ENCODE results near the gene DKK1.
A peak's percentile ranks its signal among the peaks of the same experiment; 100 is the strongest.

DKK1 gene

DNA sequence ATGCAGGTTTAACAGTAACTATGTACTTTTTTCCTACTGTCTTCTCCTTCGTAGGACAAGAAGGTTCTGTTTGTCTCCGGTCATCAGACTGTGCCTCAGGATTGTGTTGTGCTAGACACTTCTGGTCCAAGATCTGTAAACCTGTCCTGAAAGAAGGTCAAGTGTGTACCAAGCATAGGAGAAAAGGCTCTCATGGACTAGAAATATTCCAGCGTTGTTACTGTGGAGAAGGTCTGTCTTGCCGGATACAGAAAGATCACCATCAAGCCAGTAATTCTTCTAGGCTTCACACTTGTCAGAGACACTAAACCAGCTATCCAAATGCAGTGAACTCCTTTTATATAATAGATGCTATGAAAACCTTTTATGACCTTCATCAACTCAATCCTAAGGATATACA, 2.4 kb downstream of the DKK1 start:
- TF ChIP-seq, protein P1, sequence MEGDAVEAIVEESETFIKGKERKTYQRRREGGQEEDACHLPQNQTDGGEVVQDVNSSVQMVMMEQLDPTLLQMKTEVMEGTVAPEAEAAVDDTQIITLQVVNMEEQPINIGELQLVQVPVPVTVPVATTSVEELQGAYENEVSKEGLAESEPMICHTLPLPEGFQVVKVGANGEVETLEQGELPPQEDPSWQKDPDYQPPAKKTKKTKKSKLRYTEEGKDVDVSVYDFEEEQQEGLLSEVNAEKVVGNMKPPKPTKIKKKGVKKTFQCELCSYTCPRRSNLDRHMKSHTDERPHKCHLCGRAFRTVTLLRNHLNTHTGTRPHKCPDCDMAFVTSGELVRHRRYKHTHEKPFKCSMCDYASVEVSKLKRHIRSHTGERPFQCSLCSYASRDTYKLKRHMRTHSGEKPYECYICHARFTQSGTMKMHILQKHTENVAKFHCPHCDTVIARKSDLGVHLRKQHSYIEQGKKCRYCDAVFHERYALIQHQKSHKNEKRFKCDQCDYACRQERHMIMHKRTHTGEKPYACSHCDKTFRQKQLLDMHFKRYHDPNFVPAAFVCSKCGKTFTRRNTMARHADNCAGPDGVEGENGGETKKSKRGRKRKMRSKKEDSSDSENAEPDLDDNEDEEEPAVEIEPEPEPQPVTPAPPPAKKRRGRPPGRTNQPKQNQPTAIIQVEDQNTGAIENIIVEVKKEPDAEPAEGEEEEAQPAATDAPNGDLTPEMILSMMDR (IDR thresholded peaks at IDR 0.05; ENCODE audit: low read depth, low read length) = no peak
- DNase-seq (ENCODE audit: low read depth in 2 of 2) = no peak
- H3K4me3 ChIP-seq (replicated peaks in 1 of 2; ENCODE audit: low read depth in 2 of 2, low read length in 2 of 2) = peak overlapping the region in 1 of 2 donors; percentile 8

DNA sequence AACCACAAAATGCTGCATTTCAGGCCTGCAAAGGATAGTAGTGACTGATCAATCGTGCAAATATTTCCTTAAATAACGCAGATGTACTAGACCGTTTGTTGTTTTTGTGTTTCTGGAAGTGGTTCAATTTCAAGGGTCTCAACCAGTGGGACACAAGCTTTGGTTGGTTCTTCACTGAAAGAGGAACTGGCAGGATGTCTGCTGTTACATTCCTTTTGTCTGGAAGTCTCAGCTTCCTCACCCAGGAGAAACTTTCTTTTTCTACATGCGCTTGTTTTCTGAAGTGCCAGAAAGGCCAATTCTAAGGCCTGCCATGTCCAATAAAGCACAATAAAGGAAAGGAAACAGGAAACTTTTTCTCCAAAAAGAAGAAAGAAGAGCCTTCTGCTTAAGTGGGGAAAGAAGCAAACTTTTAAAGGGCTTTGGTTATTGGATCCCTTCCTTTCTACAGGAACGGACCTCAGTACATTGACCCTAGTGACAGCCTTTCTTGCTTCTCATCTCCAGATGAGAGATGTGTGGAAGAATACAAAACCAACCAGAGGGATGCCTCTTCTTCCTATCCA, 4.1 kb downstream of the DKK1 start:
- H3K4me3 ChIP-seq (replicated peaks in 1 of 2; ENCODE audit: low read depth in 2 of 2, low read length in 2 of 2) = no peak overlapping the region
- TF ChIP-seq, protein P1 (IDR thresholded peaks at IDR 0.05; ENCODE audit: low read depth, low read length) = no peak
- peak; percentile 65 to 66 for DNase-seq (ENCODE audit: low read depth in 2 of 2)

DNA sequence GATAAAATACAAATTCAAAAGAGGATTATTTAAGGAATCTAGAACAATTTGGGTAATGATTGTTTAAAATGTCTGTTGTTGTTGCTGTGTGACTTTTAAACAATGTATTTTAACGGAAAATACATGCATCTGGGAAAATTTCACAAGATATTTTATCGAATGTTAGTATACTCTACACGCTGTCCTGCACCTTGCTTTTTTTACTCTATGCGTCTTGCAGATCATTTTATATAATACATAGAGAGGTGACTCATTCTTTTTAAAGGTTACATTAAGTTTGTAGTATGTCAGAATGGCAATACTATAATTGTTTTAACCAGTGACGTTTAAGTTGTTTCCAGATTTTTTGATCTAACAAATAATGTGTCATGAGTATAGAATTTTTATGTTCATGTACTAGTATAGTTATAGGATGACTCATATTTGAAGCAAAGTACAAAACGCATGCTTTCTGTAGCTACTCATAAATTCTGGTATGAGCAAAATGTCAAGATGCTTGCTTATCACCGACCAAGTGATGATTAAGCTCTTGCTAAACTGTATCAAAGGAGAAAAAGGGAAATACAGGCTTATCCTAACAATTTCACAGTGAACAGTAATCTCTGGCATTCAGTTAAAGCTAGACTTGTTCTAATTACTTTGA, 4.9 kb downstream of the DKK1 start:
- no peak overlapping the region for H3K4me3 ChIP-seq (replicated peaks in 1 of 2; ENCODE audit: low read depth in 2 of 2, low read length in 2 of 2)
- TF ChIP-seq, protein P1 (IDR thresholded peaks at IDR 0.05; ENCODE audit: low read depth, low read length) = no peak
- DNase-seq (ENCODE audit: low read depth in 2 of 2) = peak; percentile 93 to 97

DNA sequence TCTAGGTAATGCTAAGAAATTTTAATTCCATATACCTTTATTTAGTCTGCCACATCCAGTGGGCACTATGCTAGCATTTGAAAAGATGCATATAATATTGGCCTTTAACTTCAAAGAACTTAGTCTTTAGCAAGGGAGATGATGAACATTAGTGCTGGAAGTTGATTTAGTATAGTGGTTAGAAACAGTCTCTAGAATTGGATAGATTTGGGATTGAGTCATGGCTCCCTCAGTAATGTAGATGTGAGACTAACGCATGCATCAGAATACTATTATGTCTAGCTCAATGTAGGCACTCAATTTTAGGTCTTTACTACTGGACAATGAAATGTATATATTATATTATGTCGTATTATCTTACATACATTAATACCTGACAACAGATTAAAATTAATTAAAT, 5.8 kb downstream of the DKK1 start:
- peak in 1 of 2 donors; percentile 58 for DNase-seq (ENCODE audit: low read depth in 2 of 2)
- no peak overlapping the region for H3K4me3 ChIP-seq (replicated peaks in 1 of 2; ENCODE audit: low read depth in 2 of 2, low read length in 2 of 2)
- TF ChIP-seq, protein P1 (IDR thresholded peaks at IDR 0.05; ENCODE audit: low read depth, low read length) = no peak

DNA sequence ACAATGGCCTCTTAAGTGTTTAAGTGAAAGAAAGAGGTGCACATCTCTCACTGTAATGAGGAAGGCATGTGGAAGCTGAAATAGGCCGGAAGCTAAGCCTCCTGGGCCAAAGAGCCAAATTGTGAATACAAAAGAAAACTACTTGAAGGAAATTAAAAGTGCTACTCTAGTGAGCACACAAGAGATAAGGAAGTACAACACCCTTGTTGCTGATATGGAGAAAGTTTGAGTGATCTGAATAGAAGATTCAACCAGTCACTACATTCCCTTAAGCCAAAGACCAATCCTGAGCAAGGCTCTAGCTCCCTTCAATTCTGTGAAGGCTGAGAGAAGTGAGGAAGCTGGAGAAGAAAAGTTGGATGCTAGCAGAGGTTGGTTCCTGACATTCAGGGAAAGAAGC, 8.2 kb downstream of the DKK1 start:
- no peak overlapping the region for H3K4me3 ChIP-seq (replicated peaks in 1 of 2; ENCODE audit: low read depth in 2 of 2, low read length in 2 of 2)
- no peak for DNase-seq (ENCODE audit: low read depth in 2 of 2)
- TF ChIP-seq, protein P1 (IDR thresholded peaks at IDR 0.05; ENCODE audit: low read depth, low read length) = no peak

DNA sequence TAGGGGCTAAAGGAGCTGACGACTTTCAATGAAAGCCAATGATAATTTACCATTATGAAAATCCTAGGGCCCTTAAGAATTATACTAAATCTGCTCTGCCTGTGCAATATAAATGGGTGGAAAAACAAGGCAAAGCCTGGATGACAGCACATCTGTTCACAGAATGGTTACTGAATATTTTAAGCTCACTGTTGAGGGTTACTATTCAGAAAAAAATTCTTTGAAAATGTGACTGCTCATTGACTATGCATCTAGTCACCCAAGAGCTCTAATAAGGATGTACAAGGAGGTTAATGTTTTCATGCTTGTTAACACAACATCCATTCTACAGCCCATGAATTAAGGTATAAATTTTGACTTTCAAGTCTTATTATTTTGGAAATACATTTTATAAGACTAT, 8.9 kb downstream of the DKK1 start:
- no peak overlapping the region for H3K4me3 ChIP-seq (replicated peaks in 1 of 2; ENCODE audit: low read depth in 2 of 2, low read length in 2 of 2)
- no peak for DNase-seq (ENCODE audit: low read depth in 2 of 2)
- TF ChIP-seq, protein P1 (IDR thresholded peaks at IDR 0.05; ENCODE audit: low read depth, low read length) = no peak
